ENCODE data around the gene TRIM34. TPM values are rescaled to one million over a fixed set of nuclear protein-coding genes. Genes with fewer than 3 reads are reported as not detected.

The TRIM34 gene
- total and polyA plus RNA-seq, 10 of the 15 experiments (the other 5 are each of a cell fraction or from before 2014, with no cell fraction given): 16.7 to 51.4 (median 21.5) TPM

DNA sequence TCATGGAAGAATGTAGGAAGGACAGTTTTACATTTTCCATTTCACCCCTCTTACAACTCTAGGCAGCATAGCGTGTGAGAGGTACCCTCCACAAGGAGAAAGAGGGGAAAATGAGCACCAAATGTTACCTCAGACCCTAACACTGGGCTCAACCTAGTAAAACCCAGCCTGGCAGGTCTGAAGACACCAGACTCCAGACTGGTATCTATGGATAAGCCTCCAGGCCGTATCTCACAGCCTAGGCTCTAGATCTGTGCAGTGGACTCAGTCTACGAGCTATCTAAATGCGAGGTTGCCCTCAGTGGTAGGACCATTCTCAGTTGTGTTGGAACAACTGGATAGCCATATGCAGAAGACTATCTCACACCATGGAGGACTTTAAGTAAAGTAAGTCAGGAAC, 49.6 kb downstream of the TRIM34 start:
- TF ChIP-seq IKZF2 (IDR thresholded peaks at IDR 0.05) (no peak), SREBF2 (IDR thresholded peaks at IDR 0.05; ENCODE audit: low read length) (no peak), NFXL1 (IDR thresholded peaks at IDR 0.05; ENCODE audit: borderline replicate concordance) (no peak), CBX5 (IDR thresholded peaks at IDR 0.05; ENCODE audit: low read depth) (no peak), SIX5 (IDR thresholded peaks at IDR 0.05; ENCODE audit: low read depth, low read length, severe bottlenecking) (no peak), NR2F1 (conservative IDR thresholded peaks at IDR 0.05) (no peak), ZNF384 (IDR thresholded peaks at IDR 0.05; ENCODE audit: borderline replicate concordance, low read depth, low read length) (no peak), HDAC2 (IDR thresholded peaks at IDR 0.05) (no peak)
- TF ChIP-seq, protein P1, sequence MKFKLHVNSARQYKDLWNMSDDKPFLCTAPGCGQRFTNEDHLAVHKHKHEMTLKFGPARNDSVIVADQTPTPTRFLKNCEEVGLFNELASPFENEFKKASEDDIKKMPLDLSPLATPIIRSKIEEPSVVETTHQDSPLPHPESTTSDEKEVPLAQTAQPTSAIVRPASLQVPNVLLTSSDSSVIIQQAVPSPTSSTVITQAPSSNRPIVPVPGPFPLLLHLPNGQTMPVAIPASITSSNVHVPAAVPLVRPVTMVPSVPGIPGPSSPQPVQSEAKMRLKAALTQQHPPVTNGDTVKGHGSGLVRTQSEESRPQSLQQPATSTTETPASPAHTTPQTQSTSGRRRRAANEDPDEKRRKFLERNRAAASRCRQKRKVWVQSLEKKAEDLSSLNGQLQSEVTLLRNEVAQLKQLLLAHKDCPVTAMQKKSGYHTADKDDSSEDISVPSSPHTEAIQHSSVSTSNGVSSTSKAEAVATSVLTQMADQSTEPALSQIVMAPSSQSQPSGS (IDR thresholded peaks at IDR 0.05; ENCODE audit: low read length): no peak
- TF ChIP-seq, protein P2, sequence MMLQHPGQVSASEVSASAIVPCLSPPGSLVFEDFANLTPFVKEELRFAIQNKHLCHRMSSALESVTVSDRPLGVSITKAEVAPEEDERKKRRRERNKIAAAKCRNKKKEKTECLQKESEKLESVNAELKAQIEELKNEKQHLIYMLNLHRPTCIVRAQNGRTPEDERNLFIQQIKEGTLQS (IDR thresholded peaks at IDR 0.05; ENCODE audit: borderline replicate concordance, extremely low read depth, low read depth, low read length): no peak

More for the DNA sequence above, 49.6 kb downstream of the TRIM34 start:
- DNase-seq (ENCODE audit: low read depth, low spot score): no peak
- H3K9ac ChIP-seq (ENCODE audit: control insufficient read depth, insufficient read depth, low read length): no peak overlapping the region
- SMC1A ChIA-PET (ENCODE audit: uncharacterized antibody, unreplicated experiment): interaction anchor here (0.7 to 0.9 kb wide), 2 partner anchors 51 to 52 kb away, joined by 3 read pairs; no protein-coding TSS in a partner anchor
- WGBS (ENCODE audit: insufficient coverage, insufficient replicate concordance, low lambda C conversion rate, missing lambda C conversion rate): 96% methylated on average over 4 of the region's 4 CpGs
- no peak overlapping the region for H3K4me2 ChIP-seq (ENCODE audit: control insufficient read depth, insufficient read depth)
- H2AFZ ChIP-seq (ENCODE audit: control insufficient read depth, low read depth, low read length): no peak overlapping the region
- intact Hi-C loops (cut with micrococcal nuclease; ENCODE audit: unreplicated experiment) (no loop called here), in situ Hi-C loops (cut with MboI) (no loop called here)
- POLR2A ChIA-PET: no interaction called here
- peak; percentile 23; the same call in 1 of the 3 replicates for ATAC-seq
- BruUV-seq (replicated peaks): no TSS peak
- no peaks in the 10 kb centered on the region for H3K4me1 ChIP-seq (ENCODE audit: control insufficient read depth, insufficient read depth, low read length)
- no peak for FAIRE-seq
- H3K79me2 ChIP-seq (ENCODE audit: control insufficient read depth, insufficient read depth, low read length): peaks cover 3% of the 10 kb centered on the region
- H4K20me1 ChIP-seq (ENCODE audit: control insufficient read depth, insufficient read depth): no peaks in the 10 kb centered on the region
- H3K9me3 ChIP-seq (replicated peaks; ENCODE audit: control insufficient read depth, insufficient read depth, low read length): peaks cover 14% of the 10 kb centered on the region; the same call in 1 of the 3 replicates
- no peaks in the 10 kb centered on the region for H3K27me3 ChIP-seq (replicated peaks in 1 of 2; ENCODE audit: control insufficient read depth in 2 of 2, insufficient read depth in 2 of 2, low read length in 1 of 2)
- H3K27ac ChIP-seq (ENCODE audit: control insufficient read depth, insufficient read depth): no peak overlapping the region
- CTCF ChIA-PET: interaction anchor here (0.8 kb wide), 1 partner anchor 10 kb away, joined by 4 read pairs; the partner anchor contains the start of gene TRIM5
- RAD21 ChIA-PET (ENCODE audit: unreplicated experiment): interaction anchor here (1.4 kb wide), 1 partner anchor 10 kb away, joined by 5 read pairs; the partner anchor contains the start of gene TRIM5
- no peak overlapping the region for H3K4me3 ChIP-seq
- H3K36me3 ChIP-seq (ENCODE audit: control insufficient read depth in 2 of 2, insufficient read depth in 2 of 2, low read length in 1 of 2): peaks cover 0 to 29% of the 10 kb centered on the region in 2 experiments
